HepG2 (cell line): ENCODE measurements around the gene SNX6. TPM values are rescaled to one million over a fixed set of nuclear protein-coding genes. Genes with fewer than 3 reads are reported as not detected.
A peak's percentile ranks its signal among the peaks of the same experiment; 100 is the strongest.

Experiments
- CEBPZ ChIP-seq: IDR thresholded peaks from 2 replicates; pipeline ENCODE4 v1.6.1; 2012; ENCODE audit warnings: low read length, improper control_type of control experiment
- CENPX ChIP-seq: sonication (generic); formaldehyde crosslinking; IDR thresholded peaks from 2 replicates; pipeline ENCODE4 v1.9.0; 2021; ENCODE audit warnings: mild to moderate bottlenecking, missing genetic modification reagents, moderate library complexity
- DMTF1 ChIP-seq: sonication (generic); formaldehyde crosslinking; IDR thresholded peaks from 2 replicates; pipeline ENCODE4 v1.4.0; 2020; ENCODE audit warnings: mild to moderate bottlenecking, missing genetic modification reagents
- GTF3A ChIP-seq: sonication (generic); formaldehyde crosslinking; conservative IDR thresholded peaks from 2 replicates; pipeline ENCODE4 v1.4.0; 2020; ENCODE audit warnings: mild to moderate bottlenecking, missing genetic modification reagents
- HDAC1 ChIP-seq: sonication (generic); formaldehyde crosslinking; IDR thresholded peaks from 2 replicates; pipeline ENCODE4 v1.5.1; 2020; ENCODE audit warnings: mild to moderate bottlenecking, missing genetic modification reagents
- KLF15 ChIP-seq: sonication (generic); formaldehyde crosslinking; IDR thresholded peaks from 2 replicates; pipeline ENCODE4 v1.8.1; 2023; ENCODE audit warnings: borderline replicate concordance, mild to moderate bottlenecking, inconsistent platforms, missing genetic modification reagents, mixed read lengths
- MYPOP ChIP-seq: sonication (generic); formaldehyde crosslinking; IDR thresholded peaks from 2 replicates; pipeline ENCODE4 v1.8.1; 2023; ENCODE audit warnings: mild to moderate bottlenecking, moderate library complexity, missing genetic modification reagents
- PRDM10 ChIP-seq: sonication (generic); formaldehyde crosslinking; IDR thresholded peaks from 2 replicates; pipeline ENCODE4 v1.4.0; 2020; ENCODE audit warnings: low read depth, missing genetic modification reagents
- SRSF9 ChIP-seq: fragments of 200-400 bp; formaldehyde crosslinking; IDR thresholded peaks from 2 replicates; pipeline ENCODE4 v1.6.1; 2018; ENCODE audit warnings: borderline replicate concordance, mild to moderate bottlenecking, low read depth, low read length; ENCODE audit not compliant: insufficient read depth, poor library complexity, severe bottlenecking
- ZMYM2 ChIP-seq: sonication (generic); formaldehyde crosslinking; IDR thresholded peaks from 2 replicates; pipeline ENCODE4 v1.8.0; 2022; ENCODE audit warnings: mild to moderate bottlenecking, missing genetic modification reagents
- ZNF563 ChIP-seq: sonication (generic); formaldehyde crosslinking; IDR thresholded peaks from 2 replicates; pipeline ENCODE4 v1.8.0; 2022; ENCODE audit warnings: mild to moderate bottlenecking, moderate library complexity, missing genetic modification reagents
- ZNF678 ChIP-seq: sonication (generic); formaldehyde crosslinking; IDR thresholded peaks from 2 replicates; pipeline ENCODE4 v1.4.0; 2020; ENCODE audit warnings: mild to moderate bottlenecking, missing genetic modification reagents
- ZNF737 ChIP-seq: sonication (generic); formaldehyde crosslinking; IDR thresholded peaks from 2 replicates; pipeline ENCODE4 v1.5.0; 2020; ENCODE audit warnings: missing genetic modification reagents, mild to moderate bottlenecking, borderline replicate concordance
- ZNF816 ChIP-seq: sonication (generic); formaldehyde crosslinking; IDR thresholded peaks from 2 replicates; pipeline ENCODE4 v1.8.0; 2022; ENCODE audit warnings: missing genetic modification reagents, mild to moderate bottlenecking, borderline replicate concordance
- polyA plus RNA-seq, 8 experiments: library from polyadenylated mRNA; depleted of rRNA in 3 of 8; stranded (reverse) in 7 of 8; unstranded in 1 of 8; fragments of >200 nt; fragmentation: Illumina TruSeq in 4 of 8; extraction: Trizol in 4 of 8; gene quantifications; 2 replicates each; pipeline versions ENCODE4 v1.2.1 to v1.2.3, GENCODE V29; 2011 to 2016; ENCODE audit warnings: low read depth in 4 of 8, missing spikeins in 1 of 8, mixed read lengths in 1 of 8; ENCODE audit not compliant: insufficient read depth in 1 of 8
- total RNA-seq, 5 experiments: library from RNA; depleted of rRNA; stranded (reverse); fragments of >200 nt; fragmentation: Illumina TruSeq; extraction: Trizol; gene quantifications; 2 replicates each; pipeline ENCODE4 v1.2.3, GENCODE V29; 2016; ENCODE audit warnings: low read depth in 1 of 5

Gene SNX6
- total and polyA plus RNA-seq, 2 of the 13 experiments (the other 11 are each of a cell fraction or from before 2014, with no cell fraction given): 92.3 to 169 TPM

- TF ChIP-seq CEBPZ: no peak
- TF ChIP-seq GTF3A (CRISPR knock-in tag): peak; percentile 99
- TF ChIP-seq ZNF737: peak; percentile 88; the same call in 1 of the 2 replicates
- TF ChIP-seq ZNF678 (CRISPR knock-in tag): peak; percentile 98
- no peak; the same call in 1 of the 2 replicates for TF ChIP-seq HDAC1 (CRISPR knock-in tag)
- TF ChIP-seq CENPX: no peak
- TF ChIP-seq SRSF9: no peak
- no peak for TF ChIP-seq PRDM10 (CRISPR knock-in tag)
- peak; percentile 77; the same call in 1 of the 2 replicates for TF ChIP-seq KLF15 (CRISPR knock-in tag)
- TF ChIP-seq ZNF563: peak; percentile 94
- 0 out of 2 replicates have a peak, but pooled peaks have one; percentile 61 for TF ChIP-seq ZMYM2 (CRISPR knock-in tag)
- TF ChIP-seq MYPOP (CRISPR knock-in tag): peak; percentile 2; the same call in 1 of the 2 replicates
- peak; percentile 72; the same call in 1 of the 2 replicates for TF ChIP-seq ZNF816 (CRISPR knock-in tag)
- peak; percentile 70; the same call in 1 of the 2 replicates for TF ChIP-seq DMTF1 (CRISPR knock-in tag)
These were observed at the start of gene SNX6 (continued) for GRCh38 chr14:34629657-34630529.
